Fibroblast of skin of right biceps (primary cell): ENCODE measurements around the gene DMAP1.
"Not testable (repeated sequence)": the region's sequence is repeated elsewhere in the genome, so short reads cannot be mapped to it uniquely, and the experiment has no call there.

Source experiments
- DNase-seq: peaks from one replicate; pipeline ENCODE4 v3.0.0-alpha.2; 2013

DMAP1 gene, protein sequence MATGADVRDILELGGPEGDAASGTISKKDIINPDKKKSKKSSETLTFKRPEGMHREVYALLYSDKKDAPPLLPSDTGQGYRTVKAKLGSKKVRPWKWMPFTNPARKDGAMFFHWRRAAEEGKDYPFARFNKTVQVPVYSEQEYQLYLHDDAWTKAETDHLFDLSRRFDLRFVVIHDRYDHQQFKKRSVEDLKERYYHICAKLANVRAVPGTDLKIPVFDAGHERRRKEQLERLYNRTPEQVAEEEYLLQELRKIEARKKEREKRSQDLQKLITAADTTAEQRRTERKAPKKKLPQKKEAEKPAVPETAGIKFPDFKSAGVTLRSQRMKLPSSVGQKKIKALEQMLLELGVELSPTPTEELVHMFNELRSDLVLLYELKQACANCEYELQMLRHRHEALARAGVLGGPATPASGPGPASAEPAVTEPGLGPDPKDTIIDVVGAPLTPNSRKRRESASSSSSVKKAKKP

DNA sequence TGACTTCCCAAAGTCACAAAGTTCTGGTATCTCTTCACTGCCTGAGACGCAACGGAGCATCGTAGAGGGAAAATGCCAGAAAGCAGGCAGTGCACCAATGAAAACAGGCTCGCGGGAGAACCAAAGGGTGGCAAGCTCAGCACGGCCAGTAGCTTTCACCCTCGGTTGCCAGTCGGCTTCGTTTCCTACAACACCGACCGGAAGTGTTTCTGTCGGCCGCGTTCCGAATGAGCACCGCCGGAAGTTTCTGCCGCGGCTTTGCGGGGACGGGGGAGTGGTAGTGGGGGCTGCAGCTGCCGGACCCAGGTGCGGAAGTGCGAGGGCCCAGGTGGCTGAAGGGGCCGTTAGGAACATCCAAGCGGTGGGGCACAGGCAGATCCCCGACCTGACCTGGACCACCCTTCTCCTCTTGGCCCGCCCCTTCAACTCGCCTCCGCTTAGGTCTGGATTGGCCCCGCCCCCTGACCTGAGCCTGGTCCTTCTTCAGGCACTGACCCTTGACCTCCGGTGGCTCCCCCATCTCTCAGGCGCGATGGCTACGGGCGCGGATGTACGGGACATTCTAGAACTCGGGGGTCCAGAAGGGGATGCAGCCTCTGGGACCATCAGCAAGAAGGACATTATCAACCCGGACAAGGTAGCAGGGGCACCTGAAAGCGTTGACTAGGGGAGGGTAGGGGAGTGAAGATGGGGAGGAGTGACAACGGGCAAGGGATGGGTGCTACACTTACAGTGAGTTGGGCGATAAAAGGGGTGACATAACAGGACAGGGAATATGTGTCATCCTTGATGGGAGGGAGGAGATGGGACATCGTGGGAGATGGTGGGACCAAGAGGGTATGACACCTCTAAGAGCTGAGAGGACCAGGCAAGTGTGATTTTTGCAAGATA lies at the start of gene DMAP1:
Gene DMAP1, plus strand, starts transcription at position 250 of the 891 bp plus-strand sequence. Its CDS starts 283 bp downstream, at position 533.
- peak; percentile 83 for DNase-seq

DNA sequence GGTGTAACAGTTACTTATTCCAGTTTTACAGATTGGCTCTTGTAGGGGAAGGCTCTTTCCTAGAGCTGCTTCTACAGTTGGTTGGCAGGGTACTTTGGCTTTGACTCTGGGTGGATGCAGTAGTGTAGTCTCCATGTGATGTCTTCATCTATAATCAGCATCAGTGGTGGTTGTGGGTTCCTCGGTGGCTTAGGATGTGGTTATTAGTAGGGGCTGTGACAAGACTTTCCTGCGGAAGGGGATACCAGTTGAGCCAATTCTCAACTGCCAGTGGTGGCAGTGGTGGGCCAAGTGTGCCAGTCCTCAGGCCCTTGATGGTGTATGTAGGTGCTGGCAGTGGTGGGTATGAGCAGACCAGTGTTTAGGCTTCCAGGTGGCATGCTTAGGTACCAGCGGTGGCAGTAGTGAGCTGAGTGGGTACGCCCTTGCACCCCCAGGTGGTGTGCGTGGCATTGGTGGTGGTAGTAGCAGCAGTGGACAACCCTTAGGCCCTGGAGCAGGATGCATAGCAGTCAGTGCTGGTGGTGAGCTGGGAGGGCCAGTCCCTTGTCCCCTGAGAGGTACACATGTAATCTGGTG lies 44.7 kb upstream of the DMAP1 start:
- DNase-seq: no peak

DNA sequence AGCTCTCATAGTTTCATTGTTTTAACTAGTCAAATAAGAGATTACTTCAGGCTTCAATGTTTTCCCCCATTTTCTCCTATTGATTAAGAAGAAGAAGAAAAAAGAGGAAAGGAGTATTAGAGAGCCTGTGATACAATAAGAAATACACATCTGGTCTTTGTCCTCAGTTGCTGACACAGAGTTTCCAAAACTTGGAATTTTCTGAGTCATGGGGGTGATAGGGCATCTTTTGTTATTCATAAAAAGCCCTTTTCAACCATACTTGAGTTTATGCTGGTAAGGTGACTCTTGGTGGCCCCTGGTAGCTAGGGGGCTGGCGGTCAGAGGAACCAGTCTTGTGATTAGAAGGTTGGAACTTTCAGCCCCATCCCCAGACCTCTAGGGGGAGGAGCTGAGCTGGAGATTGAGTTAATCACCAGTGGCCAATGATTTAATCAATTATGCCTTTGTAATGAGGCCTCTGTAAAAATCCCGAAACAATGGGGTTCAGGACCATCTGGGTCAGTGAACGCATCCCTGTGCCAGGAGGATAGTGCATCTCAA lies 42.9 kb upstream of the DMAP1 start:
- DNase-seq: peak; percentile 9

DNA sequence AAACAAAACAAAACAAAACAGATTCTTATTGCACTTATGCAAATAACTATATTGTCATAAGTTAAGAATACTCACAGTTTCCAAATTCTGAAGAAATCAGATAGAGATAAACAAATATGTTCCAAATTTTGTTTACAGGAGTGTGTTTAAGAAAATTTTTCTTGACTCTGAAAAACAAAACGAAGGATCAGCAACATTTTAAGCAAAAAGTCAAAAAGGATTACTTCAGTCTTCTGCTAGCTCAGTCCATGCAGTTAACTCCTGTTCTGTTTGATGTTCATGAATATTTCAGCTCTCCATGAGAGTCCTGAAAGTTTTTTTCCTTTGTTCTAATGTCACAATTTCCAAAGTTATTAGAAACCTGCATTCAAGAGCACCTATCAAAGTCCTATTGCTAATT lies 38.6 kb upstream of the DMAP1 start:
- no peak for DNase-seq

DNA sequence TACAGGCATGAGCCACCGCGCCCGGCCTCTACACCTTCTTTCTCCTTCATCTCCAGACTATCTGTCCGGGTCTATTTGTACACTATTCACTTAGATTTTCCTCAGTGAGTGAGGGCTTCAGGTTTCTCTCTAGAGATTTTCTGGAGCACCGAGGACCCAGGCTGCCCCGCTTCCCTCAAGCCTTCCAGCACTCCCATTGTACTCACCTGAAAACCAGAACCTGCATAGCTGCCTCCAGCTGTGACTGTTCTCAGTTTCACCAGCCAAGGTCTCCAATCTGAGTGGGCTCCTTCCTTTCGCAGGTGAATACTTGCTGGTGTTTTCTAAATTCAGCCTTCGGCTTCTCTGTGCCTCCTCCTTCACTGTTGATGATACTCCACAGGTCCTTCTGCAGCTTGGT lies 12.9 kb upstream of the DMAP1 start:
- no peak for DNase-seq

DNA sequence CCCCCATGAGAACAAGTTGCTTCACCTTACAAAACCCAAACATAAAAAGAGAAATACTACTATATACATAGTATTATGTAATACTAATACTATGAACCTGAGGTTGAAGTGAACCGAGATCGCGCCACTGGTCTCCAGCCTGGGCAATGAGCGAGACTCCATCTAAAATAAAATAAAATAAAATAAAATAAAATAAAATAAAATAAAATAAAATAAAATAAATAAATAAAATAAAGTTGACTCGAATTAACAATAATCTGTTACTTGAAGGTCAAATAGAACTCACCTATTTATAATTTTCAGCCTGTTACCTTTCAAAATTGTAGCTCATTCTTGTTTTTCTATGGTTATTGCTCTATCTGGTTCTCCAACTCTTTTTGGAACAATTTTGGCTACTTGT lies 6.7 kb upstream of the DMAP1 start:
- not testable (repeated sequence) for DNase-seq

DNA sequence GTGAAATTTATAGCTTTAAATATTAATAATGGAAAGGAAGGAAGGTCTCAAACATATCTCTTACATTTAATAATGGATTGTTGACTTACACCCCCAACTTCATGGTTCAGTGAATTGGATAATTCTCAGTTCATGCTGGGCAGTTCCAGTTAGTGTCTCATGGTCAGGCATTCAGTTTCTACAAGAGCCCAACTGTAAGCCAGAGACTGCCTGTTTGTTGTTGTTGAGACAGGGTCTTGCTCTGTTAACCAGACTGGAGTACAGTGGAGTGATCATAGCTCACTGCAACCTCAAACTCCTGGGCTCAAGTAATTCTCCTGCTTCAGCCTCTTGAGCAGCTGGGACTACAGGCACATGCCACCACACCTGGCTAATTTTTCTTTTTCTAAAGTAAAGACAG lies 5.0 kb upstream of the DMAP1 start:
- no peak for DNase-seq

DNA sequence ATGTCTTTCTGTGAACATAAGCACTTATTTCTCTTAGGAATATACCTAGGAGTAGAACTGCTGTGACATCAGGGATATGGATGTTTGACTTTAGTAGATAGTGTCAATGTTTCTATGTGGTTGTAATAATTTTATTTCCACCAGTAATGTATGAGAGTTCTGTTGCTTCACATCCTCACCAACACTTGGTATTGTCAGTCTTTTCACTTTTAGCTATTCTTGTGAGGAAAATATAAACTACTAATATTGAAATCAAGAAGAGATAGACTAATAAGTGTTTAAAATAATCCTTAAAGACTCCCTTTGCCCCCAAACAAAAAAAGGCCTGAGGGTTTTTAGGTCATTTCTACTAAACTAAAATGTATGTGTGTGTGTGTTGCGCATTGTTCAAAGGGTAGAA lies 2.7 kb upstream of the DMAP1 start:
- no peak for DNase-seq

DNA sequence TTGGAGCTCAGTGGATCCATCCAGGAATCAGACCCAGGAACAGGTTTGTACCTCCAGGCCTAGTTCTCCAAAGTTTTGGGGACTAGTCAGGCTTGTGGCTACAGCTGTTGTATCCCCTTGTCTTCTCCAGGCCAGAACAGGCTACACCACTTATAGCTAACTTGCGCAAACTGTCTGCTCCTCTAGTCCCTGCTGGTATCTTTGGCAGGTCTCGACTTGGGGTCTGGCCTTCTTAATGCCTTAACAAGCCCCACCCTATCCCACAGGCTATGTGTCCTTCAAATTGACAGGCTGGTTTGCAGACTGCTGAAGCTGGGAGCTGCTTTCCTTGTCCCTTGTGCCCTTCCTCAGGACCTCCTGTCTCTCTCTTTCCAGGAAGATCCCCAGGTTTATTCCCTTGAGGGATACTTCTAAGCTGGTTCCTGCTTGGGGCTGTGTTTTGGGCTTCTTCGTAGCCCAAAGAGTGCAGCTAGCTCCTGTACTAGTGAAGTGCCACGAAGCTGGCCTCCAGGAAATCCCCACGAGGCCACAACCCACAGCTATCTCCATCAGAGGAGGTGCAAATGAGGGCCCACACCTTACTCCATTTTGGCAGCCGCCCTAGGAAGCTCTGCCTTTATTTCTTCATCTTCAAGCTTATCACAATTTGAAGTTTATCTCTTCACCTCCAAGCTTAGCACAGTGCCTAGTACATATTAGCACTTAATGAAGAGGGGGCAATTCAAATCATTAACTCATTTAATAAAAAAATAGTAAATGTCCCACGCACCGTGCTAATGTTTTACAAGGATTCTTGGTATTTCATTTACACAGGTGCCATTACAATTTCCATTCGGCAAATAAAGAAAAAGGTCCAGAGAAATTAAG lies 683 bp upstream of the DMAP1 start:
- no peak for DNase-seq

DNA sequence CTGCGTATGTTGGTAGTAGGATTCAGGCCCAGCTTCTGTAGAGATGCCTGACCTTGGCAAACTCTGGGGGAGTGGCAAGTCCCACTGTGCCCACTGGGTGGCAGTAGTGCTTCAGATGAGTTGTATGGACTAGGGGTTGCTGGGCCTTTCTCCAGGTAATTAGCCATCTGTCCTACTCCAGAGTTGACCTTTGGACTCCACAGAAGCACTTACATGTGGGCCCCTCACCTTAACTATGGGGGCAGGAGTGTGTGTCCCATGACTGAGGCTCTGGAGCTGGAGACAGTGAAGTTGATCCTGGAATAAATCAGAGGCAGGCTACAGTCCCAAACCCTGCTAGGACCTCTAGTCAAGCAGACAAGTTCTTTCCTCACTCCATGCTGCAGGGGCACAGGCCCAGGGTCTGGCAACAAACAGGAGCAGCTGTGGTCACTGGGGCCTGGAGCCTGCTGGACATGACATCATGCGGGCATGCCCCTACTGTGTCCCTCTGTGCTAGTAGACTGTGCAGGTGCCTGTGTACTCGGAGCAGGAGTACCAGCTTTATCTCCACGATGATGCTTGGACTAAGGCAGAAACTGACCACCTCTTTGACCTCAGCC lies 4.6 kb downstream of the DMAP1 start:
- DNase-seq: peak; percentile 56

DNA sequence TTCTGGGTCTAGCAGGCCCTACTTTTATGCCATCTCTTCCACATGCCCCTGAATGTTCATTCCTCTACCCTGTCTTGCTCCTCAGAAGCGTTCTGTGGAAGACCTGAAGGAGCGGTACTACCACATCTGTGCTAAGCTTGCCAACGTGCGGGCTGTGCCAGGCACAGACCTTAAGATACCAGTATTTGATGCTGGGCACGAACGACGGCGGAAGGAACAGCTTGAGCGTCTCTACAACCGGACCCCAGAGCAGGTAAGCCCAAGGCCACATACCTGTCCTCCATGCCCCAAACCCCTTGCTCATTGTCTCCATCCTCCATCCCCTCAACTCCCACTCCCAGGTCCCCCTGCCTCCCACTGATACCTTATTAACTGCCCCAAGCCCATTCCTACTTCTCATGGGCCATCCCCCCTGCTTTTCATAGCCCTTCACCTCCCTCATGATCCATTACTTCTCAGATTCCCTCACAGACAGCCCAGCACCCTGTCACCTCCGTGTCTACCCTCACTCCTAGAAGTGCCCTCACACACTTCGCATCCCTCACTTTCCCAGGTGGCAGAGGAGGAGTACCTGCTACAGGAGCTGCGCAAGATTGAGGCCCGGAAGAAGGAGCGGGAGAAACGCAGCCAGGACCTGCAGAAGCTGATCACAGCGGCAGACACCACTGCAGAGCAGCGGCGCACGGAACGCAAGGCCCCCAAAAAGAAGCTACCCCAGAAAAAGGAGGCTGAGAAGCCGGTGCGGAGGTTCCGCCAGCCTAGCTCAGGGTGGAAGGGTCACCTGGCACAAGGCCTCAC lies 5.4 kb downstream of the DMAP1 start:
- DNase-seq: no peak

DNA sequence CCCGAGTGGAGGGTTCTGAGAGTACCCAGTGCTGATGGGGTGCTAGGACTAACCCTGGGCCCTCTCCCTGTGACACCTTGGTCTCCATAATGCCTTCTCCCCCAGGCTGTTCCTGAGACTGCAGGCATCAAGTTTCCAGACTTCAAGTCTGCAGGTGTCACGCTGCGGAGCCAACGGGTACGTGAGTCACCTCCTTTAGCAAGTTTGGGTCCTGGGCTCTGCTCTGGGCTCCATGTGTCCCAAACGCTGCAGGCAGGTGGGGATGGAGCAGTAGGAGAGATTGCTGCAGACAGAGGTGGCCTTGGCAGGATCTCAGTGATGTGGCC lies 6.0 kb downstream of the DMAP1 start:
- no peak for DNase-seq

DNA sequence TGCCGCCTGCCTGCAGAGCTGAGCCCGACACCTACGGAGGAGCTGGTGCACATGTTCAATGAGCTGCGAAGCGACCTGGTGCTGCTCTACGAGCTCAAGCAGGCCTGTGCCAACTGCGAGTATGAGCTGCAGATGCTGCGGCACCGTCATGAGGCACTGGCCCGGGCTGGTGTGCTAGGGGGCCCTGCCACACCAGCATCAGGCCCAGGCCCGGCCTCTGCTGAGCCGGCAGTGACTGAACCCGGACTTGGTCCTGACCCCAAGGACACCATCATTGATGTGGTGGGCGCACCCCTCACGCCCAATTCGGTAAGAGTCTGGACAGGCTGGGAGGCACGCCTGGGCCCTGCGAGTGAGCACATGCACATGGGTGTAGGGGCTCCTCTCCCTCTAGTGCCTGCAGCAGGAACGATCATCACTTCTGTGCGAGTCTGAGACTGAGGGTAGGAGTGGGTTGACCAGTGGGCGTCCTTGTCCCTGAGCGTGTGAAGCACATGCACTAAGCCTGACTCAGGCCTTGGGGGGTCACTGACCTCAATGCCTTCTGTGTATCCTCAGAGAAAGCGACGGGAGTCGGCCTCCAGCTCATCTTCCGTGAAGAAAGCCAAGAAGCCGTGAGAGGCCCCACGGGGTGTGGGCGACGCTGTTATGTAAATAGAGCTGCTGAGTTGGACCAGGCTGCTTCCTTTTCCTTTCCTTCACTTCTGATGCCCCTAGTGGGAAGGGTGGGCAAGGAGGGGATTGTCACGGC lies 6.9 kb downstream of the DMAP1 start:
- DNase-seq: no peak

DNA sequence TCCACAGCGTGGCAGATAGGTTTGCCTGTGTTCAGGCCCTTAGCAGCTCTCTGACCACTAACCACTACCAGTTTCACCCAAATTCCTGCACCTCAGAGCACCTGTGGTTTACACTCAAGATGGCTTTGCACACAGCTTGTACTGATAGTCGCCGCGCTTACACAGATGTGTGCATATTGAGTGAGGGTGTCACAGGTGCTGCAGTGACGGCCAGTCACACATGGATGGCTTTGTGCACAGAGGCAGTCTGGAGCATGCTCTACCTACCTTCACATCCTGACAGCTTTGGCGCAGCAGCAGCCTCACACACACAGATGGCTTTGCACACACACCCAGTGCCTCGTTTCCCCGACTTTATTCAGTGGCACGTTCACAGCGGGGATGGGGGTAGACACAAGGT lies 7.5 kb downstream of the DMAP1 start:
- no peak for DNase-seq

DNA sequence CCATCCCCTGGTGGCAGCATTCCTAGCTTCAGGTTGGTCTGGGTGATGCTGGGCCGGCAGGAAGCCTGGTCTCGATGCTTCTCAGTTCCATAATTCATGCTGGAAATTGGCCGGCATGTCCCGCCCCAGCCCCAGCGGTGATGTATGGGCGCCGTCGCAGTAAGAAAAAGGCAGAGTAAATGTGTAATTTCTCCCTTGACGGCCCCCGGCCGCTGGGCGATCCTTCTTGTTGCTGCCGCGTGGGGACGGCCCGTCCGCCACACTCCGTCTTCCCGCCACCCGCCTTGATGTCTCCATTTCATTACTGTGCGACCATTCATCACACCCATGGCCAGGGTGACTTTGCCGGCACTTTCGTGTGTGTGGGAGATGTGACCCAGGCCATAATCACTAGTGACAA lies 8.5 kb downstream of the DMAP1 start:
- no peak for DNase-seq

DNA sequence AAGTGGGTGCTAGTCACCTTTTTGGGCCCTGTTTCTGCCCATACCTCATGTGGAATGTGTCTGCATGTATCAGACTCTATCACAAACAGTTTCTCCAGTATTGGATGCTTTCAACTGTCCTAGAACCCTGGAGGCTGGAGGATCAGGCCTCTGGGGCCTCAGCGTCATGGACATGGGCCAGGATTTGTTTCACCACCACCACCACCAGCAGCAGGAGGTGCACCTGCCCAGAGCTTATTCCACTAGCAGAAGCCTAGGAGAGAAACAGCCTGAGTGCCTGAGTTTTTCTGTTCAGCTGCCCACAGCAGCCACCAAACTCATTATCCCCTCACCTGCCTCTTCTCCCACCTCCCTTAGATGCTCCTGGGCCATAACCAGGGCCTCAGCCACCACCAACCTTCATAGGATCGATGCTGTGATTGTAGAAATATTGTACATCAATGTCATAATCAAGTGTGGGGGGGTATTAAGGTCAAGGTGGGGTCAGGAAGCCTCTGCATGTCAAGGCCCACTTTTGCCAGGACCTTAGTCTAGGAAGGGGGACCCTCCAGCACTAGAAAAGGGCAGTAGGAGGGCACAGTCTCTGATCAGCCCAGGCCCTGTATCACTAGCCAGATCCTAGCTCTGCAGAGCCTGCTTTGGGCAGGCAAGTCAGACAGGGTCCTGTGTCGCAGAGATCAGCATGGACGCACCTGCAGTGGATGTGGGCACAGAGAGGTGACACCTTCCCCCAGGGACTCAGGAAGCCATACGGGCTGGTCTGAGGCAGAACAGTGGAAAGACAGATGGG lies 9.3 kb downstream of the DMAP1 start:
- DNase-seq: no peak

DNA sequence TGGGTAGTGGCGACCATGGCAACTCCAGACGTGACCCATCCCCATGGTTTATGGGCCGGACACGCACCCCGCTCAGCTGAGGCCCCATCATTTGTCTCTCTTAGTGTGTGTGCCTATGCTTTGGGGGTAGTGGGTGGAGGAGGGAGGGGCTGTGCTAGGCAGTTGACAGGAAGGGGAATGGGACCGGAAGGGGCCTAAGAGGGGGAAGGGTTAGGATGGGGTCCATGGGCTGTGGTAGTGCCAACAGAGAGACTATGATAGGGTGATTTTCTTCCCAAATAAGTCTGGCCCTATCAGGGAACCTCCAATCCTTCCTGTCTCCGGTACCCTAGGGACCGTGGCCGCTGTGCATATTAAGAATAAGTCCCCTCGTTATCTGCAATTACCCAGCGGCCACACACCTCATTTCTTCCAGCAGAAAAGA lies 9.9 kb downstream of the DMAP1 start:
- DNase-seq: no peak

DNA sequence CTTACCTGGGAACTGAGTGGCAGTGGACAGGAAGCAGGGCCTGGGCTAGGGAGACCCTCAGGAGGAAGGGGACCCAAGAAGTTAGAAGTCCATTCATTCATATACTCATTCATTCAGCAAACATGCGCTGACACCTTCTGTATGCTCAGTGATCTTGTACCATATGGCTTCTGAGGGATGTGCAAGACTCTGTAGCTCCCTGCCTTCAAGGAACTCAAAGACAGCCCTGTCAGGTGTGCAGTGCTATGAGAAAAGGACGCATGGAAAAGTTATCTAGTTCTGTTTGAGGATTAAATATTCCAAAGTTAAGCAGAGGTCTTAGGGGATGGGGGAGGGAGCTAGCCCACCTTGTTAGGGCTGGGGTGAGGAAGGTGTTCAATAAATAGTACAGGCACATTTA lies 12.5 kb downstream of the DMAP1 start:
- DNase-seq: no peak

DNA sequence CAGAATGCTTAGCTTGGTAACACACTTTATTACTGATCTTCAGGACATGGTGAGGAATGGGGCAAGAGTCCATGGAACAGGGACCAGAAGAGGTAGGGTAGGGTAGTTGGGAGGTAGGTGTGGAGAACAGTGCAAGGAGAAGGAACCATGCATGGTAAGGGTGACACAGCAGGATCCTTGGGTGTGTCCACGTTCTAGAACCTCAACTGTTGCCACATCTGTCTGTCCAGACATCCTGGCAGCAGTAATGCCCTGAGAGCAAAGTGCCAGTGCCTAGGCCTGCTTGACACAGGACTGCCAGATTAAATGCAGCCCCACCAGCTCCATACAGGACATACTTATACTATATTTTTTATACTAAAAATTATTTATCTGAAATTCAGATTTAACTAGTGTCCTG lies 13.9 kb downstream of the DMAP1 start:
- no peak for DNase-seq

DNA sequence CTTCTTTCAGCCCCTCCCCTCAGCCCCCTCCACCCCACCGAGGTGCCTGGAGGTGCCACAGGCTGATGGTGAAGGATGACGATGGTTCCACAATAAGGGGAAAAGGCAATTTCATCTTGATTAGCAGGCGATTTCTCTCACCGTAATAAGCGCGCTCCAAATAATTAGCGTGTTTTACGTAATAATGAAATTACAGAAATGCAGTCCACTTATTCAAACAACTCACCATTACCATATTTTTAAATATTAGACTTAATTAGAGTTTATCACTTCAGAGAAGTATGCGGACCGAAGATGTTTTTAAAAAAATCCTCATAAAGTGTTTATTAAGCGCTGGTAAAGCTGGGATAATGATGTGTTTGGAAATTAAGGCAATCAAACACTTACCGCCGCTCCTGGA lies 14.9 kb downstream of the DMAP1 start:
- no peak for DNase-seq
